GM19035 (cell line): ENCODE data around the gene CDC45.
A peak's percentile ranks its signal among the peaks of the same experiment; 100 is the strongest.

ENCODE experiments used
- ATAC-seq: cut with Tn5 transposase; IDR thresholded peaks from one replicate; pipeline ENCODE4 v1.9.1; 2021; ENCODE audit not compliant: unreplicated experiment

The CDC45 gene

DNA sequence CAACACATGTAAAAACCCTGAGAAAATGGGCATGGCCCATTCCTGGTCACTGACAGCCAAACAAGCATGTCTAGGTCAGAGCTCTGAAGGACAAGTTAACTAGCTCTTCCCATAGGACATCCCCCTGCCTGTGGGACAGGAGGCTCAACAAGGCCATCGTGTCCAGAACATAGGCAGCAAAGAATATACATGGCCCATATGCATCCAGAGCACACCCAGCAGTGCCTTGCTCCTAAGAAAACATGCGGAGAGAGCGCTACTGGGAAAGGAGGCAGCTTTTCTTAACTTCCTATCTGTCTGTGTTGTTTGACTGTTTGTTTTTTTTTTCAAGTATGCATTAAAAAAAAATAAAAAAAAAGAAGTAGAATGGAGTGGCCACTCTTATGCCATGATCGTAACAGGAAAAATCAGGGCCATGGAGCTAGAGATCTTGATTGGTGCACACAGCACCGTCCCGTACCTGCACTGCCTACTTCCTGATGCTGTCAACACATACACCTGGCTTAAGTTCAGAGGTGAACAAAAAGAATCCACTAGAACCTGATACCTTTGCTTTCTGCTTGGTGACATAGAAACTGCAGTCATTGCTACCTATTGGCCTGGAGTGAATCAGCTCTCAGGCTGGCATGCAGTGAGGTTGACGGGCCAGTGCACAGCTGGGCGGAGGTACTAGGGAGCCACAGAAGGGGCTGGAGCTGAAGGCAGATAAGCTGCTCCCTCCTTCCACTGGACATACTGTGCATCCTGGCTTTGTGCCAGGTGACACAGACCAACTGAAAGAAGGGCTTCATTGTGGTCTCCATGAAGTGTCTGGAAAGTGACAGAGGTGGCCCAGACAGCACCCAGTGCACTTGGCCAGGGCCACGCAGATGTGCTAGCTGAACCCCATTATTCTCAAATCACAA is 12.6 kb upstream of the CDC45 start:
- no peak for ATAC-seq

DNA sequence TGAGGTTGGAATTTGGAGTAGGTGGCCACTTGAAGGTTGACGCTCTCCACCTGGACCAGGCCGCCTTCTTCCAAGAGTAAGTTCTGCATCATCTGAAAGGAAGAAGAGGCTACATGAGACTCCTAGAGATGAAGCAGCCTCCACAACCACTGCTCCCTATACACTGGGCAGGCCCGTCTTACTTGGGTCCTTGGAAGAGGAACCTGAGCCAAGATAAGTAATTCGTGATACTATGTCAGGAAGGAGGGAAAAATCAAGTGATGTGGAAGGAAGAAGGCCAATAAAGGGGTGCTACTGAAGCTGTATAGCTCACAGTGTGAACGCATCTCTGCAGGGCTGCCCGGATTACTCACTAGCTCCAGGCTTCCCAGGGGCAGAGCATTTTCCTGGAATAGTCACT is 11.8 kb upstream of the CDC45 start:
- no peak for ATAC-seq

DNA sequence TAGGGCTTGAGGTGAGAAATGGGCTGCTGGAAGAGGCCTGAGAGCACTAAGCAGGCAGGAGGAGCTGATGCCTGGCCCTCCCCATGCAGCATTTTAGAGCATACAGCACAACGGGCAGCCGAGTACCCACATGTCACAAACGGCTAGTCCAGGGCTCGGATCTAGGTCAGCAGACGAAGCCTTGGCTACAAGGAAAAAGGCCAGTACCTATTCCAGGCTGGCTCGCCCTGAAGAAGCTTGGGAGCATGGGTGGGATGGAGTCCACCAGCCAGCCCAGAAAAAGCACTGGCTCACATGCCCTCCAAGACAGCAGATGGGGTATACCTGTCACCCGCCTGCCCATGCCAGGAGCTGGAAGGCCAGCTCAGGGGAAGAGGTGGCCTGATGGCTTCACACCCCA is 10.3 kb upstream of the CDC45 start:
- ATAC-seq: no peak

DNA sequence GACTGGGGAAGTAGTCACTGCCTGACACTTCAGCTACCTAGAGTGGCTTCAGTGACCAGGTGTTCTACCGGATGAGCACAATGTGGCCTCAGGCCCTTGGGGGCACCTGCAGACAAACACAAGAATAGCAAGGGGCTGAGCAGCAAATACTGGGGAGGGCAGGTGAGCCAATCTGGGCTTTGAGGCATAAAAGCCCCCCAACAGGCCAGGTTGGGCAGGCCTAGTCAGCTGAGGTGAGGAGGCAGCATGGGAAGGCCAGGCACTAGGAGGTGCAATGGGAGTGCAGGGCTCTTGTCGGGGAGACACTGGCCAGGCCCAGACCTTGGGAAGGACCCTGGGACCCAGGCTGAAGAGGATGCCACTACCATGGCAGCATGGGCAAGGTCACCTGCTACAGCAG is 9.7 kb upstream of the CDC45 start:
- ATAC-seq: no peak

DNA sequence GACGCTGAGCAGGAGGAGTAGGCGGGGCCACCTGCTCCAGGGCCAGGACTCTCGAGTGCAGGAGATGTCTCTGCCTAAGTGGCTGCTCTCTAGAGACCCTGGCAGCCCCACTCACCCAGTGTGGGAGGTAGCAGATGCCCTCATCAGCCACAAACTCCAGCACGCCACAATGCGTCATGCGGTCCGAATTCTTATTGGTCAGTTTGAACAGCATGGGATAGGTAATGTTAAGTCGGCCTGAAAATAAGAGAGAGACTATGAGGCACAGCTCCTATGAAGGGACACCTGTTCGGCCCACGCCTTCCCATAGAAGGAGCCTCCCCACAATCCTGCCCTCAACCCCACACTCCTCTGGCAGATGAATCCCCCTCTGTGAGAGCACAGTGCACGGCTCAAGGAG is 8.1 kb upstream of the CDC45 start:
- ATAC-seq: no peak

DNA sequence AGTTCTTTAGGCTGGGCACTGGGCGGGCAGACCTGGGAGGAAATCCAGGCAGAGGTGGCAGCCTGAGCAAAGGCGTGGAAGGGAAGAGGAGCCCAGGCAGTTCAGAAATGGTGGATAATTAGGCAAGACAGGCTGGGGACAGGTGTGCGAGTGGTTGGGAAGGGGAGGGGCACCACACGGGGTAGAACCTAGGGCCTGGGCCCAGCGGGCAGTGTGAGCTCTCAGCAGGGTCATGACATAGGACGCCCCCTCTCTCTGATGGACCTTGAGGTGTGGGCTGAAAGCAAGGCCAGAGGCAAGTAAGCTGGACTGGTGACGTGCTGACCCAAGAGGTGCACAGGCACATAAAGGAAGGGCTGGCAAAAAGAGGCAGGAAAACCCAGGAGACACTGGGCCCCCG is 7.5 kb upstream of the CDC45 start:
- no peak for ATAC-seq

DNA sequence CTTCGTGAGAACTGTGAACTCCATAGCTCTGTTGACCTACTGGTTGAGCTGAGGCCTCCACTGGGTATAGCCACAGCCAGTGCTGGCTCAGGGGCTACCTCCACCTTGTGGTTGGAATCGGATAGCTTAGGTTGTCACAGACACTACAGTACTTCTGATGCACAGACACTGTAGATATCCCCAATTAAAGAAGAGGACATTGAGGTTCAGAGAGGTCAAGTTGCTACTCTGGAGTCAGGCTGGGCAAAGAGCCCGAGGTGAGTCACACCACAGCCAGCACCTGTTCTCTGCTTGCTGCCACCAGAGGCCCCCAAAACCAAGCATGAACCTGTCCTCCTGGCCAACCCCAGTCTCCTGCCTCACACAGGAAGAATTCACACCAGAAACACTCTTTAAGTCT is 6.1 kb upstream of the CDC45 start:
- ATAC-seq: no peak

DNA sequence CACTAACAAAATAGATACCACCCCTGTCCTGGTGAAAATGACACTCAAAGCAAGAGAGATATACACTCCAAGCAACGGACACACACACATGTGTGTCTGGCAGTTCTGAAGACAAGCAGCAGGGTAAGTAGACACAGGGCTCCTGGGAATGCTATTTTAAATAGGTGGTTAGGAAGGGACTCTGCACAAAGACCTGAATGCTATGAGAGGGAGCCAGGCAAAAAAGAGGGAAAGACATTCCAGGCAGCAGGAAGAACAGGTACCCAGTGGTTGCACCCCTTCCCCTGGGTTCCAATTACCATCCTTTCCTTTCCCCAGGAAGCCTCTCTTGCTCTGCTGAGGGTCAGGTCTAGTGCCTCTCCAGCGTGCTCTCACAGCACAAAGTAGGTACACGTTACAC is 3.7 kb upstream of the CDC45 start:
- no peak for ATAC-seq

DNA sequence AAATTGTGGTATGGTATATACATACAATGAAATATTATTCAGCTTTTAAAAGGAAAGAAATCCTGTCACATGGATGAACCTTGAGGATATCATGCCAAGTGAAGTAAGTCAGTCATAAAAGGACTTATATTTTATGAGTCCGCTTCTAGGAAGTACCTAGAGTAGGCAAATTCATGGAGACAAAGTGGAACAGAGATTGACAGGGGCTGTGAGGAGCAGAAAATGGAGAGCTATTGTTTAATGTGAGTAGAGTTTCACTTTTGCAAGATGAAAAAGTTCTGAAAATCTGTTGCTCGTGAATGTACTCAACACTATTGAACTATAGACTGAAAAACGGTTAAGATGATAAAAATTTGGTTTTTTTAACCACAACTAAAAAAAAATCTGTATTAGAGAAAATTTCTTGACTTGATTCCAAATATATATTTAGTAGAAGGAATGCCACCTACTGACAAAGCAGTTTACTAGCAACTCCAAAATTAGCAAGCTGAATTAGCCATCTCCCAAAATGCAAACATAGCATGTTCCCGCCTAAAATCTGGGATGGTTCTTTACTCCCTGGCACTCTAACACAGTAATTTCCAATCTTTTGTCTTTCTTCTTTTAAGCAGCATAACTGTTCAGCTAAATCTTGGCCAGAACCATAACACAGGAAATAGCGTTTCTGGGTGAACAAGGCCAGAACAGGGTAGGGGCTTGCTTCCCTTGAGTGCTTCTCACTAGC is 2.2 kb upstream of the CDC45 start:
- ATAC-seq: no peak

DNA sequence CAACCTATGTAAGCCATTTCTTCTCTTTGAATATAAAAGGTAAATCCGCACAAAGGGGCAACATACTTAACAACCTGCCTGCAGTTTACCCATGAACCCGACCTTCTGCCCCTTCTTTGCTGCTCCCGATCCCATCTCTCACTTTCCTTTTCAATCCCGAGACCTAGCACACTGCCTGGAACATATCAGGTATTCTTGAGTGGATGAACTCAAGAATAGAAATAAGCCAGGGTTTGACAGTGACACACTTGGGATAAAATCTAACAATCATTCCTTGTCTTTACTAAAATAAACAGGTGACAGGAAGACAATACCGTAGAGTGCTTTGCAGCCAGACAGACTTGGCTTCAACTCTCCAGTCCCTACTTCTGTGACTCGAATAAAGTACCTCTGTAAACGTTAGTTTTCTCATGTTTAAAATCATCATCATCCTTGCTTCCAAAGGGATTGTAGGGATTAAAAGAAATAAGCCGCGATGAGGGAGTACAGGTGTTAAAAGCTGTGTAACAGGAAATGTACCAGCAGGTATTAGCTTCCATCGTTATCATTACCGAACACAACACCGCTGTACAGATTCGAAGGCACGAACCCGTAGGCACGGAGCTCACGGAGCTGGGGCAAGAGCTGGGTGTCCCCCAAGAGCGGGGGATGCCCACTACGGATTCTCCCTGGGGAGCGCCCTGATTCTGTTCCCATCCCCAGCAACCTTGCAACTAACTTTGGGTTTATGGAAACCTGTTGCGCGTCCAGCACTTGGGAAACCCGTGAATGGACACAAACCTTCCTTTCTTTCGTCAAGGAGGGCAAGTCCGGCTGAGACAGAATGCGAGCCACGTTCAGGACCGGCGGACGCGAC is 1.4 kb upstream of the CDC45 start:
- ATAC-seq: no peak

DNA sequence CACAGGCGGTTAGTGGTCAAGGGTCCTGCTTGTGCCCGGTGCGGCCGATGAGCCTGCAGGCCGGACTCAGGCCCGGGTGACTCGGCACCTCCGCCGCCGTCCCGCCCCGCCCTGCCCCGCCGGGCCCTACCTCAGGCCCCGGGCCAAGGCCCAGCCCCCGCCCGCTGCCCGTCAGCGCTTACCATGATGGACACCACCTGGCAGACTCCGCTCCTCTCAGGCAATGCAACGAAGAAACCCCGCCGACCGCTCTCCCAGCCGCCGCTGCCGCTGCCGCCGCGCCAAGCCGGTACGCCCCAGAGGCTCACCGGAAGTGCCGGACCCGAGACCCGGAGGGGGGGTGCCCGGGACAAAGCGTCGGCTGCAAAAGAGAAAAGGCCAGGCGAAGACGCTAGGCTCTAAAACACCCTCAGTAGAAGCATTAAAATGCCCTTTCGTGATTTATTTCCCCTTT is 792 bp upstream of the CDC45 start, which contains the start of gene UFD1:
Gene UFD1, minus strand, starts transcription at position 293 of the 454 bp plus-strand sequence. Its CDS starts 108 bp downstream, at position 185.
- peak; percentile 54 for ATAC-seq

DNA sequence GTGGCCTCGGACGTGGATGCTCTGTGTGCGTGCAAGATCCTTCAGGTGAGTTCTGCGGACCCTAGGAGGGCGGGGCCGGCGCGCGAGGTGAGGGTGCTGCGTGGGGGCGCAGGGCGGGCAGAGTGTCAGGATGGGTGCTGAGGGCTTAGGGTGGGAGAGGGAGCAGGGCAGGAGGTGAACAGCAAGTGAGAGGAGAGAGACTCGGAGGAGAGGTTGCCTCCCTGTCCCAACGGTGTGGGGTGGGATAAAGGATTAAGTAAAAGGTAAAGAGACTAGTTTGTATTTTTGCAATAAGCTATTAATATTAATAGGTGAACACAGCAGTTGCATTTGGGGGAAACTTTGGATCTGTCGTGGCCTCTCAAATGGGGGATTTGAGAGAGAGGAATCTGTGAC is 451 bp downstream of the CDC45 start:
- ATAC-seq: no peak

DNA sequence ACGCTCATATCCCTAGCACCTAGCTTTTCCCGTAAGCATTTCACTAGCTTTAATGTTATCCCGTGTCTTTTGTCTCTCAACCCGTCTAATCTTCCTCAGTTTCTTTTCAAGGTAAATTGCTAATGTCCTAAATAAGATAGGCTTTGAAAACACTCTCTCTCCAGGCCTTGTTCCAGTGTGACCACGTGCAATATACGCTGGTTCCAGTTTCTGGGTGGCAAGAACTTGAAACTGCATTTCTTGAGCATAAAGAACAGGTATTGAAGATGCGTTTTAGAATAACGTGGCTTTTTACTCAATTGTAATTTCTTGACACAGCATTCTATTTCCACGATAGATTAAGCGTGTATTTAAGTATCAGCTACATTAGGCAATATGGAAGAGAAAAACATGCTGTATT is 1.1 kb downstream of the CDC45 start:
- ATAC-seq: no peak

DNA sequence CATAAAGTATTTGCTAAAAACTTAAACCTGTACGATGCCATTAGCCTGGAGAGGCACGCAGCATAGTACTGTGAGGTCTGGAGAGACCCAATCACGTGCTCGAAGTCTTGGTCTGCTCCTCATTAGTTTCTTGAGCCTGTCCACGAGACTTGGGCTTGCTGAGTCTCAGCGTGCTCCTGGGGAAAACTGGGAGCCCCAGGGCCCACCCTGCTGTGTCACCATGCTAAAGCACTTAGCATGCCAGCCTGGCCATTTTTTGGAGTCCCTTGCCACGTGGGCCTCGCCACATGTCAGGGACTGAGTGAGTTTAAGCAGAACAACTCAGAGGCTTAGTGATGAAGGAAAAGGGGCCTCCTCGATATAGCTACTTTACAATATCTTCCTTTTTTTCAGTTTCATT is 2.6 kb downstream of the CDC45 start:
- no peak for ATAC-seq

DNA sequence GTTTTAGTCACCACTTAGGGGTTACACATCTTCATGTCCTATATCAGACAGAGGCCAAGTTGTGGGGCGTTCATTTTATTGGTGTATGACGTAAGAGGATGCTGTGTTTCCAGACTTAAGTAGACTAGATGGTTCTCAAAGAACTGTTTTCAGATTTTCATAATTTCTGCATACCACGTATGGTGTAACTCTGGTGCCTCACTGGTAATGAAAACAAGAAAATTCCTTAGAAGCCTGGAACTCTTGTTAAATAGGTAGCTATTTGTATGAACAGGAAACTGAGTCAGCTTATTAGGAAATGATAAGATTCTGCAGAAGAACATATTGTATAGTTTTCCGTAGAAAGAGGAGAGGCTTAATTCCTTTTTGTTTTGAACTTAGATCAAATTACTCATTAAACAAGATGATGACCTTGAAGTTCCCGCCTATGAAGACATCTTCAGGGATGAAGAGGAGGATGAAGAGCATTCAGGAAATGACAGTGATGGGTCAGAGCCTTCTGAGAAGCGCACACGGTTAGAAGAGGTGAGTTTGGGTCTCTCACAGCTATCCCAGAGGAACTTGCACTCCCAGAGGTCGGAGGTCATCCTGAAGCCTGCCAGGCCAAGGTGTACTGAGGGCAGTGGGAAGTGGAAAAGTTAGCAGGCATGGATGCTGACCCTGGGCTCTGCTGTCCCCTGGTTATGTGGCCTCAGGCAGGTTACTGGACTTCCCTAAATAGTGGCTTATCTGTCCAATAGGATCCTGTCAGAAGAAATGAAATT is 3.9 kb downstream of the CDC45 start:
- no peak for ATAC-seq

DNA sequence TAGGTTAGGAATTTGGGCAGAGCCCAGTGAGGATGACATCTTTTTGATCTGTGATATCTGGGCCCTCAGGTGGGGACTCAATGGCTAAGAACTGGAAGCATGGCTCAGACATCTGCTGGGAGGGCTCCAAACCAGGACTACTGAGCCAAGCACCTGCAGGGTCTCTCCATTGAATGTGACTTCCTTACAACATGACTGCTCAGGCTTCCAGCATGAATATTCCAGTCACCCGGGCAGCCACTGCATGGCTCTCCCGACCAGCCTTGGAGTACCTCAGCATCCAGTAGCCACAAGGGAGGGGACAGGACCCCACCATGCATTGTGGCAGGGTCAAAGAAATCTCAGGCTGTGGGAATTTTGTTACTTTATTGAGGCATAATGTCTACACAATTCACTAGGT is 8.6 kb downstream of the CDC45 start:
- no peak for ATAC-seq

DNA sequence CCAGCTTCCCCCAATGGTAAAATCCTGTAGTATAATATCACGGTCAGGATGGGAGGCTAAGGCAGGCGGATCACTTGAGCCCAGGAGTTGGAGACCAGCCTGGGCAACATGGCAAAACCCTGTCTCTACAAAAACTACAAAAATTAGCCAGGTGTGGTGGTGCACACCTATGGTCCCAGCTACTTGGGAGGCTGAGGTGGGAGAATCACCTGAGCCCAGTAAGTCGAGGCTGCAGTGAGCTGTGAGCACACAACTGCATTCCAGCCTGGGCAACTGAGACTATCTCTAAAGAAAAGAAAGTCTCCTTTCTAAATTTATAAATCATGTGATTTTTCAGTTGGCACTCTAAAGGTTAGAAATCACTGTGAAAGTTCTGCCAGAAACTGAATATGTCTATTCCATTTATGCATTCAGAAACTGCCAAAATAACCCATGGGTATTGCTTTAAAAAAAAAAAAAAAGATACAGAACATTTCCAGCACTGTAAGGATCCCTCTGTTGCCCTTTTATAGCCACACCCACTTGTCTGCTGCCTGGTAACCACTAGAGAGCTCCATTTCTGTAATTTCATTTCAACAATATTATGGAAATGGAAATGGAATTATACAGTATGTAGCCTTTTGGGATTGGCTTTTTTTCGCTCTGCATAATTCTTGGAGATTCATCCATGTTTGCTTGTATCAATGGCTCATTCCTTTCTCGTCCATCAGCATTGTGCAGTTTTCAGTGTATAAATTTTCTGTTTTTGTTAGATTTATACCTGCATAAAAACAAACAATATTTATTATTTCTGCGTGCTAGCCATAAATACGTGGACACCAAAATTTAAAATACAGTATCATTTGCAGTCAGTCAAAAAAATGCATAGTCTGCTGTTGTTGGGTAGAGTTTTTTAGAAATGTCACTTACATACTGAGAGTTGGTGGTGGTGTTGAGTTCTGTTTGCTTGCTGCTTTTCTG is 9.4 kb downstream of the CDC45 start:
- ATAC-seq: no peak

DNA sequence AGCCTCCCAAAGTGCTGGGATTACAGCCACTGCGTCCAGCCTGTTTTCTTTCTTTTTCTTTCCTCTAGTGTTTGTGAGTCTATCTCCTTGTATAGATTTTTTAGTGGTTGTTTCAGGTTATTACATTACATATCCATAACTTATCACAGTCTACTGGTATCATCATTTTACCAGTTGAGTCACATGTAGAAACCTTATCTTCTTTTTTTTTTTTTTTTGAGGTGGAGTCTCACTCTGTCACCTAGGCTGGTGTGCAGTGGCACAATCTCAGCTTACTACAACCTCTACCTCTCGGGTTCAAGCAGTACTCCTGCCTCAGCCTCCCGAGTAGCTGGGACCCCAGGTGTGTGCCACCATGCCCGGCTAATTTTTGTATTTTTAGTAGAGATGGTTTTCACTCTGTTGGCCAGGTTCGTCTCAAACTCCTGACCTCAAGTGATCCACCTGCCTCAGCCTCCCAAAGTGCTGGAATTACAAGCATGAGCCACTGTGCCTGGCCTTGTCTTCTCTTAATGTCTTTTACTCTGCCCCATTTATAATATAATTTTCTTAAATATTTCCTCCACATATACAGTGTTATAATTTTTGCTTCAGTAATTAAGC is 11.0 kb downstream of the CDC45 start:
- ATAC-seq: no peak
